GM18519 (cell line): ENCODE data around the gene GPER1.

Experiments
- ATAC-seq: cut with Tn5 transposase; IDR thresholded peaks from one replicate; pipeline ENCODE4 v1.9.1; 2021; ENCODE audit warnings: mild to moderate bottlenecking, moderate library complexity; ENCODE audit not compliant: unreplicated experiment, low FRiP score

The GPER1 gene

DNA sequence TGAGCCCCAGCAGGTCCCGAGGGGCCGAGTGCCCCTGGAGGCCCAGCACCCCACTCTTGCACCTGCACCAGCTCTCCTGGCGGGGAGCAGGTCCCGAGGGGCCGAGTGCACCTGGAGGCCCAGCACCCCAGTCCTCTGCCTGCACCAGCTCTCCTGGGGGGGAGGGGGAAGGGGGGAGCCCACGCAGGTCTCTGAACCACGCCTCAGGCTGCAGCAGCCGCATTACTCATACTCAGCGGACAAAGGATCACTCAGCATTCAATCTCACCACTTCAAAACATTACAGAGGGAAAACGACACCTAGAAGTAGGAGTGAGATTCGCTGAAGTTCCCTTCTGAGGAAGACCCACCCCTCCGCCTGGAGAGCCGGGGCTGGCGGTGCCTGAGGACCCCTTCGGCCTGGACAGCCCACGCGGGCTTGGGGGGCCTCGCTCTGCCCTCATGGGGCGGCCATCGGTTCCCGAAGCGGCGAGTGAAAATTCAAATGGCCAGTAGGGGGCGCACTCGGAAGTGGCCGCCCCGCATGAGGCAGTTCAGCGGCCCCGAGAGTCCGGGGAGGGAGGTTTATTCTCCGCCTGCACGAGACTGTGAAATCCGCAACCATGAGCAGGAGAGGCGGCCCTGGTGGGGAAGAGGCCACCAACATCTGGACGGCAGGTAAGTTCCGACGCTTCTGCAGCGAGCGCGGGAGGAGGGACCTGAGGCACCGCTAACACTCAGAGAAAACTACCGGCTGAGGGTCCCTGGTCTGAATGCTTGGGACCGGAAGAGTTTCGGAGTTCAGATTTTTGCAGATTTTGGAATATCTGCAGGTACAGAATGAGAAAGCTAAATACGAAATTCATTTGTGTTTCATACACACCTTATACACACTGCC lies 1.1 kb upstream of the GPER1 start:
- peak; percentile 42 for ATAC-seq

GRCh38 chr7:1087465-1087814 lies 473 bp upstream of the GPER1 start:
- no peak for ATAC-seq

- ATAC-seq = no peak
These were observed 2.3 kb downstream of the GPER1 start for GRCh38 chr7:1090236-1090635.

DNA sequence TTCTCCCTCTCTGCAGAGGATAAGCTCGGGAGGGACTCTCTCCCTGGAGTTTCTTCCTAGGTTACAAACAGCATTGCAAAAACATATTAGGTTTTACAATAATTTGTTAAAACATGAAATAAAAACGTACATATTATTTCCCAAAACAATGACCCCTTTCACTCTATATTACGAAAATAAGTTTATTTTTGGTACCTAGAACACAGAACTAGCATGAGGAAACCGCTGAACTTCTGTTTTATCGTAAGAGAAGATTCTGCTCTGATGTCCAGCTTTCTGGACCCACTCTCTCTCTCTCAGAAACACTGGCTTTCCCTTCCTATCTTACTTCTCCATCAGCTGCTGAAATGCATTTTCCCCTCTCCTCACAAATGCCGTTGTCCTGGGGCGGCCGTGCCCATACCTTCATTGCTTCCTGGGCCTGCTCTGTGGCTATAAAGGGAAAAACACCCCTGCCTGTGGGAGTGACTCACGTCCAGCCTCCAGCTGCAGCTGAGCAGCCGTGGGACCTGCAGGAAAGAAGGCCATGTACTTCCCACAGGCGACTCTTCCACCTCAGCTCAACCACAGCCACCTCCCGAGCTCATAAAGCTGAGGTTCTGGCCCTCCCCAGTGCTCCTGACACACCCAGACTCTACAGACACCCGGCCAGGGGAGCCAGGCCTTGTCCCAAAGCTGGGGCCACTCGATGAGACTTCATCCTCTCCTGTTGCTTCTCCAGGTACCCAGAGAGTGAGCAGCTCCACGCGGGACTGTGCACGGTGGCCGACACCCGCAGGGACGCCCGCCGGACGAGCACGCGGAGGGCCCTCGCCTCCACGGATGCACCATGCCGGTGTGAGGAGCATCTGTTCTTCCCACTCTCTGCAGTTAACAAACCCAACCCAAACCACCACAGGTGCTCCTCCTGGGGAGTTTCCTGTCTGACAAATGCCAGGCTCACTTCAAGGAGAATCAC lies 3.1 kb downstream of the GPER1 start:
- no peak for ATAC-seq

GRCh38 chr7:1091644-1092027 lies 3.7 kb downstream of the GPER1 start:
- ATAC-seq = no peak

DNA sequence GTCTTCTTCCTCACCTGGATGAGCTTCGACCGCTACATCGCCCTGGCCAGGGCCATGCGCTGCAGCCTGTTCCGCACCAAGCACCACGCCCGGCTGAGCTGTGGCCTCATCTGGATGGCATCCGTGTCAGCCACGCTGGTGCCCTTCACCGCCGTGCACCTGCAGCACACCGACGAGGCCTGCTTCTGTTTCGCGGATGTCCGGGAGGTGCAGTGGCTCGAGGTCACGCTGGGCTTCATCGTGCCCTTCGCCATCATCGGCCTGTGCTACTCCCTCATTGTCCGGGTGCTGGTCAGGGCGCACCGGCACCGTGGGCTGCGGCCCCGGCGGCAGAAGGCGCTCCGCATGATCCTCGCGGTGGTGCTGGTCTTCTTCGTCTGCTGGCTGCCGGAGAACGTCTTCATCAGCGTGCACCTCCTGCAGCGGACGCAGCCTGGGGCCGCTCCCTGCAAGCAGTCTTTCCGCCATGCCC lies 4.3 kb downstream of the GPER1 start:
- ATAC-seq = no peak

GRCh38 chr7:1092806-1093501 lies 5.0 kb downstream of the GPER1 start:
- ATAC-seq = no peak

GRCh38 chr7:1093502-1093843 lies 5.6 kb downstream of the GPER1 start:
- ATAC-seq = no peak

- ATAC-seq = no peak
These were observed 6.1 kb downstream of the GPER1 start for GRCh38 chr7:1093916-1094508.

DNA sequence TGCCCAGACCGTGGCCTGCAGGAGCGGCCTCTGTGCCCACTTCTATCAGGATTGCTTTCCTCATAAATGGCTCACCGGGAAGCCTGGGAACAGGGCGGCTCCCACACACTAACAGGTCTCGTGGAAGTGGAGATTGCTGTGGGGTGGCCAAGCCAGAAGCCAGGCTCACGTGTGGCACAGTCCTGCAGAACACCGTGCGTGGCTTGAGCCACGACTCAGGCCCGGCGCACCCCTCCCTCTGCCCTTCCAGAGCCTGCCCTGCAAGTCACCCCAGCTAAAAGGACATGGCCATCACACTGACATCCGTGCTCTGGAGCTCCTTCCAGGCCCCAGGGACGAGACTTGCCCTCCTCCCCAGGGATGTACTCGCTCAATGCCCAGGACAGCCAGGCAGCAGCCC lies 7.0 kb downstream of the GPER1 start:
- ATAC-seq = no peak

DNA sequence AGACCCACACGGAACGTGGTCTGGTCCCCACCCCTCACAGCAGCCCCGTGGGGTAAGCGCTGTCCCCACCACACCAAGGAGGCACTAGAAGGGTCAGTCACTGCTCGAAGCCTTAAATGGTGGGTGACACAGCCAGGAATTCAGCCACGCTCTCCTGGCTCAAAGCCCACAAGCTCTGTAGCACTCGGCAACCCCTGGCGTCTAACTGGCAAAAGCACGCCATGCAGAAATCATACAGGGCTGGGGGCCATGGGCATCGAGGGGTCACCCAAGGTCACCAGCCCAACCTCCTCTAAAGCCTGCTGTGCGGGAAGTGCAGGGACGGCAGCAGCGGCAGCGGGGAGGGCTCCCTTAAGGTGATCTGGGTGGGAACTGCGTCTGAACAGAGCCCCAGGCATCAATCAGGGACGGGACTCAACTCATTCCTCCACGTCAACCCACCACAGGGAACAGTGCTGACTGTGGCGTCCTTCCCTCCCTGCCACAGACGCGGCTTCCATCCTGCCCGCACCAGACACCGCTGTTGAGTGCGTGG lies 7.8 kb downstream of the GPER1 start:
- no peak for ATAC-seq

- ATAC-seq = no peak
These were observed 8.5 kb downstream of the GPER1 start for GRCh38 chr7:1096156-1097119.

- ATAC-seq = no peak
These were observed 9.2 kb downstream of the GPER1 start for GRCh38 chr7:1097120-1097504.

DNA sequence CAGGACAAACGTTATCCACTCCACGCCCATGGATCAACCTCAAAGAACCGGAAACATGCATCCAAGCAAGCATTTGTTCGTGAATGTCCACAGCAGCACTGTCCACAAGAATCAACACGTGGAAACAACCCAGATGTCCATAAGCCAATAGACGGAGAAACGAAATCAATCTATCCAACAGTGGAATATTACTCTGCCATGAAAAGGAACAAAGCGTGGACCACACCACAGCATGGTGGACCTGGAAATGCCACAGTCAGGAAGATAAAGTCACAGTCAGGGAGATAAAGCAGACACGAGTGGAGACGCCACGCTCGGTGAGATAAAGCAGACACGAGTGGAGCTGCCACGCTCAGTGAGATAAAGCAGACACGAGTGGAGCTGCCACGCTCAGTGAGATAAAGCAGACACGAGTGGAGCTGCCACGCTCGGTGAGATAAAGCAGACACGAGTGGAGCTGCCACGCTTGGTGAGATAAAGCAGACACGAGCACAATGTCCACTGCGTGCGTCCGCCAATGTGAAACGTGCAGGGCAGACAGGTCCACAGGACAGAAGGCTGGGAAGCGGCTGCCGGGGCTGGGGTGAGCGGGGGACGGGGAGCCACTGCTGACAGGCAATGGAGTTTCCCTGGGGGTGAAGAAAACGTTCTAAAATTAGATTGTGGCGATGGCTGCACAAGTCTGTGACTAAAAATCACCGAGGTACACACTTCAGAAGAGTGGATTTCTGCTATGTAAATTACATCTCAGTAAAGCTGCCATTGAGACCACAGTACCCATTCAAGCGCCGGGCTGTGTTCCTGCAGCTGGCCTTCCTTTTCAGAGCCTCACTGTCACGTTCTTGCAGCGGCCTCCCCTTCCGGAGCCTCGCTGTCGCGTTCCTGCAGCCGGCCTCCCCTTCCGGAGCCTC lies 10.6 kb downstream of the GPER1 start:
- ATAC-seq = no peak

- no peak for ATAC-seq
These were observed 11.2 kb downstream of the GPER1 start for GRCh38 chr7:1099154-1099542.

DNA sequence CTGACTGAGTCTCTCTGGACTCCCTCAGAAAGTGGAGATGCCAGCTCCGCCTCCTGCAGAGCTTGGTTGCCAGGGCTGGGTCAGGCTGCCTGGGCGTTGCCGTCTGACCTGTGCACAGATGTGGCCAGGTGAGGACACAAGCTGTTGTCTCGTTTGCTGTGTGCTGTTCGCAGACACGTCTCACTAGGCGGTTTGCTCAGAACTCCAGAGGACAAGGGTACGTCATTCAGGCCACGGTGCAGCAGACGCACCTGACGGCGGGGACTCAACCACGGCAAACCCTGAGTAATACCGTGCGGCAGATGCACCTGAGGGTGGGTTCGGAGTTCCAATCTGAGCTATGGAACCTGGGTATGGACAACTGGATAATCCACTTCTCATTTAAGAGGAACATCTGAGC lies 11.7 kb downstream of the GPER1 start:
- no peak for ATAC-seq

GRCh38 chr7:1100386-1100785 lies 12.5 kb downstream of the GPER1 start:
- ATAC-seq = no peak
